Neural progenitor cell (in vitro differentiated cells): Measurements from ENCODE around the gene RAI14. TPM values are rescaled to one million over a fixed set of nuclear protein-coding genes. Genes with fewer than 3 reads are reported as not detected.
"Not testable (repeated sequence)": the region's sequence is repeated elsewhere in the genome, so short reads cannot be mapped to it uniquely, and the experiment has no call there.

Experiments
- DNase-seq: peaks from one replicate; pipeline ENCODE4 v3.0.0-alpha.2; 2016; ENCODE audit warnings: low spot score
- H2AFZ ChIP-seq: fragments of 200-600 bp; sonication (generic); replicated peaks from 2 replicates; pipeline ENCODE4 v1.6.1; 2016; ENCODE audit warnings: antibody characterized with exemption
- H3F3A ChIP-seq: fragments of 200-600 bp; sonication (generic); 2 replicates; pipeline ENCODE4 v1.6.1; 2016; ENCODE audit warnings: antibody characterized with exemption, low read depth
- H3K27ac ChIP-seq: fragments of 200-600 bp; sonication (generic); 2 replicates; pipeline ENCODE4 v1.5.1; 2016; ENCODE audit warnings: mild to moderate bottlenecking
- H3K27me3 ChIP-seq: fragments of 200-600 bp; sonication (generic); 2 replicates; pipeline ENCODE4 v1.6.1; 2016; ENCODE audit warnings: mild to moderate bottlenecking, moderate library complexity
- H3K36me3 ChIP-seq: fragments of 200-600 bp; sonication (generic); 2 replicates; pipeline ENCODE4 v1.5.1; 2016
- H3K4me1 ChIP-seq: fragments of 200-600 bp; sonication (generic); 2 replicates; pipeline ENCODE4 v1.6.1; 2016; ENCODE audit warnings: mixed run types
- H3K4me2 ChIP-seq: fragments of 200-600 bp; sonication (generic); 2 replicates; pipeline ENCODE4 v1.6.1; 2016
- H3K4me3 ChIP-seq: fragments of 200-600 bp; sonication (generic); 2 replicates; pipeline ENCODE4 v1.5.1; 2016
- H3K79me2 ChIP-seq: fragments of 200-600 bp; sonication (generic); 2 replicates; pipeline ENCODE4 v1.6.1; 2016; ENCODE audit warnings: low read depth
- H3K9ac ChIP-seq: fragments of 200-600 bp; sonication (generic); 2 replicates; pipeline ENCODE4 v1.6.1; 2016
- H3K9me3 ChIP-seq: fragments of 200-600 bp; sonication (generic); 2 replicates; pipeline ENCODE4 v1.5.1; 2016; ENCODE audit warnings: low read depth
- H4K20me1 ChIP-seq: fragments of 200-600 bp; sonication (generic); 2 replicates; pipeline ENCODE4 v1.6.1; 2016; ENCODE audit warnings: low read depth
- H3K27ac Mint-ChIP-seq: 3 replicates; pipeline ENCODE4 v1.8.0; 2021; ENCODE audit warnings: mixed read lengths
- H3K27me3 Mint-ChIP-seq: 2 replicates; pipeline ENCODE4 v1.8.0; 2022; ENCODE audit warnings: low read depth, mild to moderate bottlenecking, inconsistent platforms, moderate library complexity, mixed read lengths; ENCODE audit not compliant: insufficient read depth
- H3K36me3 Mint-ChIP-seq: 3 replicates; pipeline ENCODE4 v1.8.0; 2021; ENCODE audit warnings: mixed read lengths
- H3K4me1 Mint-ChIP-seq: 3 replicates; pipeline ENCODE4 v1.8.0; 2021; ENCODE audit warnings: mixed read lengths
- H3K4me3 Mint-ChIP-seq: 3 replicates; pipeline ENCODE4 v1.8.0; 2021; ENCODE audit warnings: mild to moderate bottlenecking, moderate library complexity, mixed read lengths
- H3K9me3 Mint-ChIP-seq: 3 replicates; pipeline ENCODE4 v1.8.0; 2020; ENCODE audit warnings: mixed read lengths
- CTCF ChIP-seq: fragments of 200-600 bp; sonication (generic); IDR thresholded peaks from 2 replicates; pipeline ENCODE4 v1.5.1; 2017; ENCODE audit warnings: antibody characterized with exemption, mild to moderate bottlenecking
- EZH2 ChIP-seq: fragments of 200-600 bp; sonication (generic); IDR thresholded peaks from 2 replicates; pipeline ENCODE4 v1.6.1; 2017; ENCODE audit warnings: antibody characterized with exemption, mild to moderate bottlenecking, moderate library complexity
- EZH2phosphoT487 ChIP-seq: fragments of 200-600 bp; sonication (generic); IDR thresholded peaks from 2 replicates; pipeline ENCODE4 v1.6.1; 2017; ENCODE audit warnings: antibody characterized with exemption
- total RNA-seq: library from RNA; depleted of rRNA; stranded (reverse); fragments of >200 nt; gene quantifications from 2 replicates; pipeline ENCODE4 v1.2.3, GENCODE V29; 2015; ENCODE audit warnings: low replicate concordance

RAI14 gene
- total RNA-seq, 1 donor from 2014 or later, result 54.6 TPM

- Histone ChIP-seq H3K4me1 (peaks cover 6% of the 10 kb centered on the region), H3K4me3 (no peak overlapping the region), H4K20me1 (no peaks in the 10 kb centered on the region), H3K27me3 (no peaks in the 10 kb centered on the region), H2AFZ (no peak overlapping the region), H3K9me3 (no peaks in the 10 kb centered on the region), H3K36me3 (peaks cover 6% of the 10 kb centered on the region), H3K9ac (no peak overlapping the region), H3K79me2 (no peaks in the 10 kb centered on the region), H3K4me2 (no peak overlapping the region), H3F3A (no peaks in the 10 kb centered on the region), H3K27ac (no peak overlapping the region)
- Mint-ChIP-seq H3K4me3 (no peak overlapping the region), H3K27ac (no peak overlapping the region), H3K27me3 (no peaks in the 10 kb centered on the region), H3K9me3 (no peaks in the 10 kb centered on the region), H3K4me1 (no peaks in the 10 kb centered on the region), H3K36me3 (peaks cover 46% of the 10 kb centered on the region)
- DNase-seq, result no peak
- TF ChIP-seq CTCF (no peak), EZH2 (no peak), EZH2phosphoT487 (no peak)
Observed at GRCh38 chr5:34822956-34823715, 167.0 kb downstream of the RAI14 start.

DNA sequence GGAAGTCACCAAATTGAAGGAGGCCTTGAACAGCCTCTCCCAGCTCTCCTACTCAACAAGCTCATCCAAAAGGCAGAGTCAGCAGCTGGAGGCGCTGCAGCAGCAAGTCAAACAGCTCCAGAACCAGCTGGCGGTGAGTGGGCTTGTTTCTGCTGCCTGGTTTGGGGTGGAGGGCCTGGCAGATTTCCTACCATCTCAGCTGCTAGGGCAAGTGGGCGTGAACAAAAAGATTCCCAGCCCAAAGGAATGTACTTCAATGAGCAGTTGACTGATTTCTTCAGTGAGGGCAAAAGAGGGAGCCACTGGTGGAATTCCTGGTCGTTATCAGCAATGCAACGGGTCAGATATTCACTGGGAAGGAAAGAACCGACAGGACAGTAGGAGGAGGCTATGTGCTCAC is 170.2 kb downstream of the RAI14 start:
- no peak overlapping the region for H3K27ac ChIP-seq
- no peaks in the 10 kb centered on the region for H3K9me3 Mint-ChIP-seq
- no peak overlapping the region for H3K27ac Mint-ChIP-seq
- H3K4me1 ChIP-seq, result peaks cover 8% of the 10 kb centered on the region
- H4K20me1 ChIP-seq, result no peaks in the 10 kb centered on the region
- TF ChIP-seq CTCF (no peak), EZH2phosphoT487 (no peak), EZH2 (no peak)
- H3K4me3 Mint-ChIP-seq, result no peak overlapping the region
- H3K27me3 Mint-ChIP-seq, result peaks cover 3% of the 10 kb centered on the region
- H3K4me2 ChIP-seq, result no peak overlapping the region
- H3K9me3 ChIP-seq, result no peaks in the 10 kb centered on the region
- H2AFZ ChIP-seq, result no peak overlapping the region
- no peaks in the 10 kb centered on the region for H3F3A ChIP-seq
- H3K79me2 ChIP-seq, result no peaks in the 10 kb centered on the region
- H3K27me3 ChIP-seq, result no peaks in the 10 kb centered on the region
- DNase-seq, result peak; percentile 30
- H3K36me3 Mint-ChIP-seq, result peaks cover 55% of the 10 kb centered on the region
- no peak overlapping the region for H3K4me3 ChIP-seq
- peaks cover 6% of the 10 kb centered on the region for H3K36me3 ChIP-seq
- H3K9ac ChIP-seq, result no peak overlapping the region
- H3K4me1 Mint-ChIP-seq, result no peaks in the 10 kb centered on the region

GRCh38 chr5:34827588-34828506 is 171.7 kb downstream of the RAI14 start:
- peaks cover 8% of the 10 kb centered on the region for H3K4me1 ChIP-seq
- no peaks in the 10 kb centered on the region for H3F3A ChIP-seq

DNA sequence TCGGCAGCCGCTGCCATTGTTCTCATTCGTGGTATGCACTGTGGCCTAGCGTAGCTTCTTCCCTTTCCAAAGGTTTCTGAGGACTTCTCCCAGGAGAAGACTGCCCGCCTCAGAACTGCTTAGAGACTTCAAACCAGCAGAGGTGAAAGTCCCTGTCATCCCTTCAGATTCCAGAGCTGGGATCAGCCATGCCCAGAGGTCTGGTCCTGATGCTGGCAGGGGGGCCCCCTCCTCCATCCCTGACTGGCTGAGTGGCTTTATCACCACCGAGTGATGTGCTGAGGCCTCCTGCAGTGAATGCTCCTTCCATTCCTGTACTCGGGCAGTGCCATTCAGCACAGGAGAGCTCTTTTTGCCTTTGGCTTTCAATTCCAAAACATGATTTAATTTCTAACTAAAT is 174.7 kb downstream of the RAI14 start:
- H3K4me2 ChIP-seq, H3K27ac Mint-ChIP-seq, H2AFZ ChIP-seq, H3K4me1 Mint-ChIP-seq, H3K36me3 ChIP-seq, H4K20me1 ChIP-seq, H3K27me3 ChIP-seq, H3K4me3 Mint-ChIP-seq, H3K9ac ChIP-seq, H3K27ac ChIP-seq, H3K4me1 ChIP-seq, H3K4me3 ChIP-seq, H3K79me2 ChIP-seq, H3K27me3 Mint-ChIP-seq, H3K9me3 Mint-ChIP-seq, H3K9me3 ChIP-seq, H3F3A ChIP-seq: not testable (repeated sequence)
- peaks cover 33% of the 10 kb centered on the region for H3K36me3 Mint-ChIP-seq
- DNase-seq, result peak; percentile 8

More at GRCh38 chr5:34827588-34828506, 171.7 kb downstream of the RAI14 start:
- Mint-ChIP-seq H3K4me1 (no peaks in the 10 kb centered on the region), H3K4me3 (no peak overlapping the region), H3K9me3 (no peaks in the 10 kb centered on the region), H3K36me3 (peaks cover 52% of the 10 kb centered on the region), H3K27ac (no peak overlapping the region), H3K27me3 (peaks cover 3% of the 10 kb centered on the region)
- Histone ChIP-seq H3K27me3 (no peaks in the 10 kb centered on the region), H3K9ac (no peak overlapping the region), H3K4me2 (no peak overlapping the region), H3K4me3 (no peak overlapping the region), H3K9me3 (no peaks in the 10 kb centered on the region), H2AFZ (no peak overlapping the region), H4K20me1 (no peaks in the 10 kb centered on the region), H3K27ac (no peak overlapping the region), H3K36me3 (peaks cover 6% of the 10 kb centered on the region), H3K79me2 (no peaks in the 10 kb centered on the region)
- TF ChIP-seq EZH2phosphoT487, result no peak
- TF ChIP-seq EZH2, result no peak
- TF ChIP-seq CTCF, result no peak
- DNase-seq, result no peak
